GM21717 (cell line): ENCODE results near the gene SMARCA4.
"Not testable (repeated sequence)": the region's sequence is repeated elsewhere in the genome, so short reads cannot be mapped to it uniquely, and the experiment has no call there.

Experiments used
- ATAC-seq: cut with Tn5 transposase; IDR thresholded peaks from one replicate; pipeline ENCODE4 v1.9.1; 2021; ENCODE audit warnings: mild to moderate bottlenecking, moderate library complexity; ENCODE audit not compliant: unreplicated experiment

SMARCA4 gene

GRCh38 chr19:10975374-10976130 lies 14.7 kb downstream of the SMARCA4 start:
- ATAC-seq = no peak

- ATAC-seq = no peak
Observed at GRCh38 chr19:10976131-10976892, 15.5 kb downstream of the SMARCA4 start.

- no peak for ATAC-seq
Observed at GRCh38 chr19:10977742-10978092, 16.9 kb downstream of the SMARCA4 start.

- ATAC-seq = no peak
Observed at GRCh38 chr19:10979951-10980381, 19.1 kb downstream of the SMARCA4 start.

GRCh38 chr19:10981252-10981895 lies 20.5 kb downstream of the SMARCA4 start:
- ATAC-seq = no peak

- no peak for ATAC-seq
Observed at GRCh38 chr19:10983026-10983425, 22.2 kb downstream of the SMARCA4 start.

- no peak for ATAC-seq
Observed at GRCh38 chr19:10984166-10984735, 23.4 kb downstream of the SMARCA4 start.

- no peak for ATAC-seq
Observed at GRCh38 chr19:10985502-10985901, 24.7 kb downstream of the SMARCA4 start.

GRCh38 chr19:10986301-10987127 lies 25.7 kb downstream of the SMARCA4 start:
- no peak for ATAC-seq

GRCh38 chr19:10987571-10988297 lies 26.9 kb downstream of the SMARCA4 start:
- no peak for ATAC-seq

- no peak for ATAC-seq
Observed at GRCh38 chr19:10988380-10988779, 27.6 kb downstream of the SMARCA4 start.

- no peak for ATAC-seq
Observed at GRCh38 chr19:10988921-10989320, 28.1 kb downstream of the SMARCA4 start.

GRCh38 chr19:10991076-10991475 lies 30.2 kb downstream of the SMARCA4 start:
- no peak for ATAC-seq

- ATAC-seq = no peak
Observed at GRCh38 chr19:10991521-10992081, 30.8 kb downstream of the SMARCA4 start.

- not testable (repeated sequence) for ATAC-seq
Observed at GRCh38 chr19:10992174-10992573, 31.3 kb downstream of the SMARCA4 start.

- ATAC-seq = no peak
Observed at GRCh38 chr19:10995926-10996600, 35.2 kb downstream of the SMARCA4 start.

- ATAC-seq = no peak
Observed at GRCh38 chr19:10998045-10998533, 37.3 kb downstream of the SMARCA4 start.

GRCh38 chr19:10998666-10999065 lies 37.8 kb downstream of the SMARCA4 start:
- ATAC-seq = no peak

- no peak for ATAC-seq
Observed at GRCh38 chr19:11005521-11005920, 44.7 kb downstream of the SMARCA4 start.
